Esophagus squamous epithelium (tissue), 5 donors: ENCODE results near the gene TCP11L1. TPM values are rescaled to one million over a fixed set of nuclear protein-coding genes. Genes with fewer than 3 reads are reported as not detected.

Experiments
- DNase-seq: peaks from one replicate; lab custom pipeline; 2025; lab: John Stamatoyannopoulos, UW
- H3K27ac ChIP-seq, 4 donors: fragments of 200-600 bp; sonication (generic); one replicate each; pipeline ENCODE4 v1.5.1; 2016 to 2019; ENCODE audit warnings: mild to moderate bottlenecking in 1 of 4
- H3K27me3 ChIP-seq, 4 donors: fragments of 200-600 bp; sonication (generic); 1 replicate in 3 of 4; 2 replicates in 1 of 4; pipeline versions ENCODE4 v1.5.1 to v1.6.0; 2017 to 2021; ENCODE audit warnings: antibody characterized with exemption in 1 of 4
- H3K36me3 ChIP-seq, 3 donors: fragments of 200-600 bp; sonication (generic); one replicate each; pipeline ENCODE4 v1.5.1; 2016 to 2019
- H3K4me1 ChIP-seq, 3 donors: fragments of 200-600 bp; sonication (generic); one replicate each; pipeline ENCODE4 v1.5.1; 2017 to 2019
- H3K4me3 ChIP-seq, 4 donors: fragments of 200-600 bp; sonication (generic); 1 replicate in 3 of 4; 2 replicates in 1 of 4; pipeline ENCODE4 v1.5.1; 2016 to 2019; ENCODE audit warnings: mild to moderate bottlenecking in 2 of 4, moderate library complexity in 1 of 4
- H3K9me3 ChIP-seq, 3 donors: fragments of 200-600 bp; sonication (generic); one replicate each; pipeline ENCODE4 v1.5.1; 2016 to 2019
- CTCF ChIP-seq, 6 experiments: fragments of 450-650 bp in 4 of 6; fragments of 200-600 bp in 2 of 6; sonication (generic) in 2 of 6; IDR thresholded peaks; one replicate each; pipeline ENCODE4 v1.5.1; 2016 to 2019; ENCODE audit warnings: antibody characterized with exemption in 6 of 6, mild to moderate bottlenecking in 4 of 6, moderate library complexity in 4 of 6
- POLR2A ChIP-seq, 4 donors: fragments of 450-650 bp; IDR thresholded peaks; one replicate each; pipeline ENCODE4 v1.6.1; 2017; ENCODE audit warnings: antibody characterized with exemption in 4 of 4, mild to moderate bottlenecking in 4 of 4, moderate library complexity in 3 of 4
- WGBS, 2 donors: methylation state at CpG; one replicate each; pipeline ENCODE4 v1.1.5; 2018; 5-methylcytosine and 5-hydroxymethylcytosine counted together
- intact Hi-C: fragments of 100-400 bp; cut with DNase I; formaldehyde crosslinking; loops from one replicate; pipeline ENCODE4 v1.15.0; 2022
- total RNA-seq, 4 donors: library from RNA; depleted of rRNA; stranded (reverse); fragments of >200 nt; gene quantifications; one replicate each; pipeline ENCODE4 v1.1.0, GENCODE V29; 2016
- donor health status: DM: yes; HTN: yes; CAD: no.

Gene TCP11L1
- total RNA-seq, 4 donors from 2014 or later, result 15.0 to 31.8 (median 17.7) TPM

- Histone ChIP-seq H3K27ac (no peak overlapping the region), H3K9me3 (no peaks in the 10 kb centered on the region), H3K36me3 (no peaks in the 10 kb centered on the region), H3K4me3 (no peak overlapping the region), H3K4me1 (peaks cover 0 to 40% (median 3%) of the 10 kb centered on the region in 3 donors), H3K27me3 (peaks cover 0 to 11% (median 0%) of the 10 kb centered on the region in 4 donors)
- 77 to 86% methylated on average over 6 of the region's 6 CpGs for WGBS, 2 donors
- TF ChIP-seq POLR2A (IDR thresholded peaks at IDR 0.05) (no peak), CTCF (IDR thresholded peaks at IDR 0.05) (no peak)
- no peak for DNase-seq
- intact Hi-C loops, result no loop called here
Observed at GRCh38 chr11:33018840-33019239, 20.5 kb upstream of the TCP11L1 start.

- H3K27me3 ChIP-seq, result no peaks in the 10 kb centered on the region
- no peak overlapping the region for H3K4me3 ChIP-seq
- WGBS, 2 donors, result 40 to 48% methylated on average over 1 of the region's 1 CpG
- H3K27ac ChIP-seq, result no peak overlapping the region
- H3K4me1 ChIP-seq, result peaks cover 0 to 26% (median 3%) of the 10 kb centered on the region in 3 donors
- H3K9me3 ChIP-seq, result no peaks in the 10 kb centered on the region
- TF ChIP-seq POLR2A (IDR thresholded peaks at IDR 0.05) (no peak), CTCF (IDR thresholded peaks at IDR 0.05) (no peak)
- DNase-seq, result no peak
- peaks cover 0 to 5% (median 0%) of the 10 kb centered on the region in 3 donors for H3K36me3 ChIP-seq
- intact Hi-C loops, result no loop called here
Observed at GRCh38 chr11:33021501-33021900, 17.9 kb upstream of the TCP11L1 start.

- H3K4me1 ChIP-seq, result peaks cover 0 to 22% (median 3%) of the 10 kb centered on the region in 3 donors
- H3K27me3 ChIP-seq, result no peaks in the 10 kb centered on the region
- peaks cover 0 to 9% (median 0%) of the 10 kb centered on the region in 3 donors for H3K36me3 ChIP-seq
- intact Hi-C loops, result no loop called here
- TF ChIP-seq CTCF (IDR thresholded peaks at IDR 0.05) (no peak), POLR2A (IDR thresholded peaks at IDR 0.05) (no peak)
- H3K4me3 ChIP-seq, result no peak overlapping the region
- no peak overlapping the region for H3K27ac ChIP-seq
- H3K9me3 ChIP-seq, result no peaks in the 10 kb centered on the region
- no peak for DNase-seq
- WGBS, 2 donors, result 23 to 54% methylated on average over 1 of the region's 1 CpG
Observed at GRCh38 chr11:33021937-33022336, 17.4 kb upstream of the TCP11L1 start.

GRCh38 chr11:33025339-33025722 lies 14.0 kb upstream of the TCP11L1 start:
- Histone ChIP-seq H3K4me3 (no peak overlapping the region), H3K4me1 (peaks cover 0 to 13% (median 3%) of the 10 kb centered on the region in 3 donors), H3K27me3 (no peaks in the 10 kb centered on the region), H3K36me3 (peaks cover 0 to 10% (median 0%) of the 10 kb centered on the region in 3 donors), H3K9me3 (no peaks in the 10 kb centered on the region), H3K27ac (no peak overlapping the region)
- no peak for DNase-seq
- intact Hi-C loops, result no loop called here
- WGBS, 2 donors, result 84 to 91% methylated on average over 3 of the region's 3 CpGs
- no peak for TF ChIP-seq CTCF (IDR thresholded peaks at IDR 0.05)
- TF ChIP-seq POLR2A (IDR thresholded peaks at IDR 0.05), result no peak

GRCh38 chr11:33027233-33027632 lies 12.1 kb upstream of the TCP11L1 start:
- intact Hi-C loops, result no loop called here
- Histone ChIP-seq H3K4me1 (peaks cover 0 to 2% (median 0%) of the 10 kb centered on the region in 3 donors), H3K9me3 (no peaks in the 10 kb centered on the region), H3K36me3 (peaks cover 0 to 28% (median 0%) of the 10 kb centered on the region in 3 donors), H3K27ac (no peak overlapping the region), H3K27me3 (no peaks in the 10 kb centered on the region), H3K4me3 (no peak overlapping the region)
- 57 to 79% methylated on average over 2 of the region's 2 CpGs for WGBS, 2 donors
- no peak for DNase-seq
- TF ChIP-seq CTCF (IDR thresholded peaks at IDR 0.05), result no peak
- TF ChIP-seq POLR2A (IDR thresholded peaks at IDR 0.05), result no peak
